ENCODE measurements around the gene SH3PXD2B.

DNA sequence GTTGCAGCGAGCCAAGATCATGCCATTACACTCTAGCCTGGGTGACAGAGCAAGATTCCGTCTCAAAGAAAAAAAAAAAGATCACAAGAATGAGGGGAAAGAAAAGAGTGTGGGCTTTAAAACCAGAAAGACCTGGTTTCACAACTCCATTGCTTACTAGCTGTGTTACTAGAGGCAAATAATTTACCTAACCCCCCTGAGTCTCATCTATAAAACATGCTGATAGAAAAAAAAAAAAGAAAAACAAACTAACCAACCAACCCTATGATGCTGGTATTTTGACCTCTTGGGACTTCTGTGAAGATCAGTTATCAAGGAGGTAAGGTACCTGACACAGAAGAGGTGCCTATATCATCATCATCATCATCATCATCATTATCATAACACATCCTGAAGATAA is 110.6 kb downstream of the SH3PXD2B start:
- TF ChIP-seq EZH2phosphoT487 (IDR thresholded peaks at IDR 0.05; ENCODE audit: borderline replicate concordance, low read length) (no peak), CTCF (IDR thresholded peaks at IDR 0.05; ENCODE audit: low read depth, low read length, poor library complexity, severe bottlenecking) (no peak)
